Activated CD8-positive, alpha-beta T cell treated with anti-CD3 and anti-CD28 coated beads for 36 hours (primary cell): ENCODE data around the gene ZFP57. TPM values are rescaled to one million over a fixed set of nuclear protein-coding genes. Genes with fewer than 3 reads are reported as not detected.
A peak's percentile ranks its signal among the peaks of the same experiment; 100 is the strongest.

Experiments used
- ATAC-seq: fragments of 200-7000 bp; cut with Tn5 transposase; one replicate; pipeline ENCODE4 v1.10.0; 2021; ENCODE audit warnings: mild to moderate bottlenecking, moderate library complexity
- CTCF ChIA-PET: fragments of 350-600 bp; sonication (Branson Sonifier 250); formaldehyde crosslinking; loops from one replicate; lab custom pipeline; 2021; ENCODE audit warnings: antibody characterized with exemption; lab: Charles Lee
- POLR2A ChIA-PET: fragments of 350-600 bp; sonication (Branson Sonifier 250); formaldehyde crosslinking; loops from one replicate; lab custom pipeline; 2021; ENCODE audit warnings: antibody characterized with exemption; lab: Charles Lee
- DNase-seq: peaks from one replicate; pipeline ENCODE4 v3.0.0-alpha.2; 2020
- H3K27ac Mint-ChIP-seq: one replicate; pipeline ENCODE4 v1.8.0; 2021; ENCODE audit warnings: mild to moderate bottlenecking, mixed read lengths
- H3K27me3 Mint-ChIP-seq: one replicate; pipeline ENCODE4 v1.8.0; 2021; ENCODE audit warnings: mixed read lengths
- H3K36me3 Mint-ChIP-seq: one replicate; pipeline ENCODE4 v1.8.0; 2021; ENCODE audit warnings: low read depth, mixed read lengths
- H3K4me1 Mint-ChIP-seq: one replicate; pipeline ENCODE4 v1.8.0; 2021; ENCODE audit warnings: low read depth, mixed read lengths
- H3K4me3 Mint-ChIP-seq: one replicate; pipeline ENCODE4 v1.8.0; 2021; ENCODE audit warnings: mild to moderate bottlenecking, moderate library complexity, mixed read lengths
- H3K9me3 Mint-ChIP-seq: one replicate; pipeline ENCODE4 v1.8.0; 2021; ENCODE audit warnings: mixed read lengths
- intact Hi-C: fragments of 100-400 bp; cut with micrococcal nuclease; formaldehyde crosslinking; loops from one replicate; pipeline ENCODE4 v1.10.0; 2022
- total RNA-seq, 2 experiments: library from RNA; stranded (reverse); gene quantifications; one replicate each; pipeline ENCODE4 v1.2.3, GENCODE V29; 2021
- TF ChIP-seq, protein P1 (sequence below): fragments of 200-600 bp; IDR thresholded peaks from one replicate; pipeline ENCODE4 v1.8.0; 2022; ENCODE audit warnings: antibody characterized with exemption, mild to moderate bottlenecking

Gene ZFP57
- total RNA-seq, 2 experiments from 2014 or later, result not detected

GRCh38 chr6:29710281-29710941 is 29.5 kb upstream of the ZFP57 start:
- ATAC-seq, result peak; percentile 8
- POLR2A ChIA-PET, result interaction anchor here (0.6 to 1.4 kb wide), 3 partner anchors 11 to 39 kb away, joined by 3 to 4 read pairs (median 3); no protein-coding TSS in a partner anchor

DNA sequence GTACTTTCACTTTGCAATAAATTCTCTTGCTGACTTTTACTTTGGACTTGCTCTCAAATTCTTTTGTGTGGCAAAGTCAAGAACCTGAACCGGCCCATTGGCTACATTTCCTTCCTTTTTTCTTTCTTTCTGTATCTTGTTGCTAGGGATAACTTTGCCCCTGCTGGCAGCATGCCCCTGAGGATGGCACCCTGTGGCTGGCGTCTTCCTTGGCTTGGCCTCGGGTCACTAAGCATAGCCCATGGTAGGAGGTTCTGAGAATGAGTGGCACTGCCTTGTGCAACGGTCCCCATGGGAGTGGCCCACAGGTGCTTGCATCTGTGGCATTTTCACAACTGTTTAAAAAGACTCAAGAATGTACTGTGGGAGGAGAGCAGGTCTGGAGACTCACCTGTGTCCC is 28.2 kb upstream of the ZFP57 start:
- Mint-ChIP-seq H3K9me3 (no peaks in the 10 kb centered on the region), H3K4me3 (peak overlapping the region; percentile 68), H3K4me1 (peaks cover 71% of the 10 kb centered on the region), H3K36me3 (no peaks in the 10 kb centered on the region), H3K27me3 (no peaks in the 10 kb centered on the region), H3K27ac (peak overlapping the region; percentile 65)
- DNase-seq, result no peak
- ATAC-seq, result no peak
- ChIA-PET POLR2A (interaction anchor here (0.7 to 2.3 kb wide), 5 partner anchors 12 to 126 kb away, joined by 3 to 6 read pairs (median 4); no protein-coding TSS in a partner anchor), CTCF (interaction anchor here (1.0 to 5.8 kb wide), 9 partner anchors 10 to 126 kb away, joined by 3 to 70 read pairs (median 7); no protein-coding TSS in a partner anchor)
- TF ChIP-seq, protein P1, sequence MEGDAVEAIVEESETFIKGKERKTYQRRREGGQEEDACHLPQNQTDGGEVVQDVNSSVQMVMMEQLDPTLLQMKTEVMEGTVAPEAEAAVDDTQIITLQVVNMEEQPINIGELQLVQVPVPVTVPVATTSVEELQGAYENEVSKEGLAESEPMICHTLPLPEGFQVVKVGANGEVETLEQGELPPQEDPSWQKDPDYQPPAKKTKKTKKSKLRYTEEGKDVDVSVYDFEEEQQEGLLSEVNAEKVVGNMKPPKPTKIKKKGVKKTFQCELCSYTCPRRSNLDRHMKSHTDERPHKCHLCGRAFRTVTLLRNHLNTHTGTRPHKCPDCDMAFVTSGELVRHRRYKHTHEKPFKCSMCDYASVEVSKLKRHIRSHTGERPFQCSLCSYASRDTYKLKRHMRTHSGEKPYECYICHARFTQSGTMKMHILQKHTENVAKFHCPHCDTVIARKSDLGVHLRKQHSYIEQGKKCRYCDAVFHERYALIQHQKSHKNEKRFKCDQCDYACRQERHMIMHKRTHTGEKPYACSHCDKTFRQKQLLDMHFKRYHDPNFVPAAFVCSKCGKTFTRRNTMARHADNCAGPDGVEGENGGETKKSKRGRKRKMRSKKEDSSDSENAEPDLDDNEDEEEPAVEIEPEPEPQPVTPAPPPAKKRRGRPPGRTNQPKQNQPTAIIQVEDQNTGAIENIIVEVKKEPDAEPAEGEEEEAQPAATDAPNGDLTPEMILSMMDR, result no peak
- intact Hi-C loops, result loop anchor here (5.0 kb wide), 1 partner anchor 43 kb away; no protein-coding TSS in a partner anchor

More at GRCh38 chr6:29710281-29710941, 29.5 kb upstream of the ZFP57 start:
- intact Hi-C loops, result no loop called here
- H3K4me3 Mint-ChIP-seq, result no peak overlapping the region
- no peaks in the 10 kb centered on the region for H3K27me3 Mint-ChIP-seq
- DNase-seq, result peak; percentile 33
- peak overlapping the region; percentile 75 for H3K27ac Mint-ChIP-seq
- peaks cover 77% of the 10 kb centered on the region for H3K4me1 Mint-ChIP-seq
- no peaks in the 10 kb centered on the region for H3K9me3 Mint-ChIP-seq
- no peaks in the 10 kb centered on the region for H3K36me3 Mint-ChIP-seq
- TF ChIP-seq, protein P1, result no peak
- CTCF ChIA-PET, result interaction anchor here (1.1 to 3.2 kb wide), 4 partner anchors 8 to 15 kb away, joined by 3 to 8 read pairs (median 6); partner anchors contain the start of gene HLA-F

DNA sequence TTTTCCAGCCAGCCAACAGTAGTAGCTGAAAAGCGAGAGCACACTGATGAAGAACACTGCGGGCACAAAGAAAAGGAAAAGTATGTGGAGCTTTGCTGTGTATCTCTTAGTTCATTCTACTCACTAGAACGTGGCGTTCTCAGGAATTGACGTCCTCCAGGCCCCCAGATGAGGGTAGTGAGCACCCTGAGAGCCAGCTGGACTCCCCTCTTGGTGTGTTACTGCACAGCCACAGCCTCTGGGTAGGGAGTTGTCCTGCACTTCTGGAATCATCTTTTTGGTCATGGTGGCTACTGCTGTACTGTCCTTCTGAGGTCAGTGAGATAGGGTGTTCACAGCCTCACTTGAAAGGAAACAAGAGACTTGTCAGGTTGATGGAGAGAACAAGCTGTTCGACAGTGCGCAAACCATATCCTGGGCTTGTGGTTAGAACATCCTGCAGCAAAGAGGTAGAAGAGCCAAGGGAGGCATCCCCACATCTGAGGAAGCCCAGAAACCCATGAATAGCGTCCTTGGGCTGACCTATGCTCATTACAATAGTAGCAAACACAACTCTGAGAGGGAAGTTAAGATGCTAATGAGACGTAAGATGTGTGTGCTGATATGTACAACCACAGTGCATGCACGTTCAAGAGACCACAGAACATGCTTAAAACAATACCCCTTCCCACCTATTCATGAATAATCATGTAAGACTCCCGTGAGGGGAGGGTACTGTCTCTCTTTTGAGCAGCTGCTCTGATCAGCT is 27.7 kb upstream of the ZFP57 start:
- H3K4me1 Mint-ChIP-seq, result peaks cover 71% of the 10 kb centered on the region
- TF ChIP-seq, protein P1, result no peak
- H3K4me3 Mint-ChIP-seq, result peak overlapping the region; percentile 68
- CTCF ChIA-PET, result interaction anchor here (1.0 to 5.8 kb wide), 12 partner anchors 8 to 126 kb away, joined by 3 to 70 read pairs (median 6); no protein-coding TSS in a partner anchor
- no peaks in the 10 kb centered on the region for H3K36me3 Mint-ChIP-seq
- H3K27ac Mint-ChIP-seq, result peak overlapping the region; percentile 65
- DNase-seq, result peak; percentile 84
- H3K9me3 Mint-ChIP-seq, result no peaks in the 10 kb centered on the region
- H3K27me3 Mint-ChIP-seq, result peaks cover 4% of the 10 kb centered on the region
- POLR2A ChIA-PET, result interaction anchor here (0.8 to 2.3 kb wide), 7 partner anchors 9 to 127 kb away, joined by 3 to 6 read pairs (median 4); no protein-coding TSS in a partner anchor
- ATAC-seq, result peak; percentile 80
- intact Hi-C loops, result loop anchor here (5.0 kb wide), 1 partner anchor 44 kb away; no protein-coding TSS in a partner anchor

GRCh38 chr6:29705389-29706231 is 24.7 kb upstream of the ZFP57 start:
- ChIA-PET CTCF (interaction anchor here (0.6 to 5.8 kb wide), 23 partner anchors 9 to 402 kb away, joined by 3 to 70 read pairs (median 4); partner anchors contain the start of gene POLR1H), POLR2A (interaction anchor here (1.0 kb wide), 1 partner anchor 130 kb away, joined by 3 read pairs; no protein-coding TSS in a partner anchor)
- Mint-ChIP-seq H3K4me1 (peaks cover 51% of the 10 kb centered on the region), H3K4me3 (no peak overlapping the region), H3K9me3 (no peaks in the 10 kb centered on the region), H3K27me3 (peaks cover 16% of the 10 kb centered on the region), H3K27ac (no peak overlapping the region), H3K36me3 (no peaks in the 10 kb centered on the region)
- TF ChIP-seq, protein P1, result peak; percentile 79
- ATAC-seq, result no peak
- DNase-seq, result no peak
- intact Hi-C loops, result loop anchor here (2.0 to 5.0 kb wide), 2 partner anchors 47 to 129 kb away; no protein-coding TSS in a partner anchor
